CD4-positive, alpha-beta T cell treated with Interleukin-6 at 100 ng/mL for 8 hours (primary cell): ENCODE results near the gene ITSN1.
"Not testable (repeated sequence)": the region's sequence is repeated elsewhere in the genome, so short reads cannot be mapped to it uniquely, and the experiment has no call there.

Experiments
- DNase-seq: peaks from one replicate; pipeline ENCODE4 v3.0.0-alpha.2; 2020; ENCODE audit warnings: mixed read lengths, low spot score

ITSN1 gene

GRCh38 chr21:33863191-33863590 lies 220.9 kb downstream of the ITSN1 start:
- DNase-seq = not testable (repeated sequence)

GRCh38 chr21:33864150-33864549 lies 221.8 kb downstream of the ITSN1 start:
- no peak for DNase-seq

GRCh38 chr21:33865176-33865575 lies 222.9 kb downstream of the ITSN1 start:
- DNase-seq = no peak

GRCh38 chr21:33865996-33866575 lies 223.8 kb downstream of the ITSN1 start:
- no peak for DNase-seq

GRCh38 chr21:33866826-33867225 lies 224.5 kb downstream of the ITSN1 start:
- no peak for DNase-seq

- not testable (repeated sequence) for DNase-seq
These were observed 225.6 kb downstream of the ITSN1 start for GRCh38 chr21:33867868-33868267.

- no peak for DNase-seq
These were observed 227.6 kb downstream of the ITSN1 start for GRCh38 chr21:33869873-33870272.

- DNase-seq = no peak
These were observed 228.5 kb downstream of the ITSN1 start for GRCh38 chr21:33870768-33871167.

- DNase-seq = no peak
These were observed 228.9 kb downstream of the ITSN1 start for GRCh38 chr21:33871171-33871570.

GRCh38 chr21:33872881-33873515 lies 230.7 kb downstream of the ITSN1 start:
- no peak for DNase-seq

- DNase-seq = no peak
These were observed 231.9 kb downstream of the ITSN1 start for GRCh38 chr21:33874161-33874560.

- DNase-seq = no peak
These were observed 232.9 kb downstream of the ITSN1 start for GRCh38 chr21:33875026-33875695.

GRCh38 chr21:33878824-33879223 lies 236.5 kb downstream of the ITSN1 start:
- DNase-seq = no peak

GRCh38 chr21:33880626-33881025 lies 238.3 kb downstream of the ITSN1 start:
- no peak for DNase-seq

GRCh38 chr21:33881689-33882440 lies 239.6 kb downstream of the ITSN1 start:
- no peak for DNase-seq

- DNase-seq = no peak
These were observed 240.8 kb downstream of the ITSN1 start for GRCh38 chr21:33883118-33883517.

GRCh38 chr21:33884376-33885171 lies 242.3 kb downstream of the ITSN1 start:
- no peak for DNase-seq

GRCh38 chr21:33885172-33885514 lies 242.8 kb downstream of the ITSN1 start:
- DNase-seq = no peak

GRCh38 chr21:33886321-33886720 lies 244.0 kb downstream of the ITSN1 start:
- DNase-seq = no peak

- no peak for DNase-seq
These were observed 247.9 kb downstream of the ITSN1 start for GRCh38 chr21:33890187-33890586.

GRCh38 chr21:33892853-33893252 lies 250.6 kb downstream of the ITSN1 start:
- DNase-seq = no peak

GRCh38 chr21:33893917-33894316 lies 251.6 kb downstream of the ITSN1 start:
- no peak for DNase-seq
